CD4-positive, alpha-beta T cell treated with Interleukin-15 for 4 hours (primary cell): Measurements from ENCODE around the gene ADCY7.
"Not testable (repeated sequence)": the region's sequence is repeated elsewhere in the genome, so short reads cannot be mapped to it uniquely, and the experiment has no call there.

Experiments used
- DNase-seq: peaks from one replicate; pipeline ENCODE4 v3.0.0-alpha.2; 2020; ENCODE audit warnings: low spot score

The ADCY7 gene

DNA sequence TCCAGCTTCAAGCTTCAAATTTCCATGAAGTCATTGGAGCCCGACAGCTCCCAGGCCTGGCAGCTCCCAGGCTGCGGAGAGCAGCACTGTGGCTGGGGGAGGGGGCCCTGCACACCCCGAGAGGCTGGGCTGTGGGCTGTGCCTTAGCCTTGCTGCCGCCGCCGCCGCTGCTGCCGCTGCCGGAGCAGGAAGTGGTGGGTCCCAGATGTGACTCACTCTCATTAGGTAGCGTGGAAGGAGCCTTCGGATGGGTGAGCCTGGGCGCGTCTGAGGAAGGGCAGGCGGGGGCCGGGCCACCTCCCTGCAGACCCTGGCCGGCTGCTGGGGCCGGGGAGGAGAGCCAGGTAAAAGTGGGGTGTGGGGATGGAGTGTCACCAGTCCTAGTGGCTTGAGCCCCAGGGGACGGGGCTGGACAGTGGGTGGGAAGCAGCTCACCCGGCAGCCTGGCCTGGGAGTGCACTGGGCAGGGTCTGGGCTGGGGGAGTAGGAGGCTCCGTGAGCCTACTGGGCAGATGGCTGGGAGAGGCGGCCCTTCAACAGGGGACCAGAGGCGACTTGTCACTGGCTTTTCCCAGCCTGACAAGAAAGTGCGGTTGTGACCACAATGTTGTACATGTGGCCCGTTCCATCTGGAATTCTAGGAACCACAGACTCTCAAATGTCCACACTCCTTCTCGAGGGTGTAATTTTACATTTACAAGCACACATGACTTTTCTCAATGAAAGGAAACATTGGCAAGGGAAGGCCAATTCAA lies at the start of gene ADCY7:
ADCY7 (plus strand) TSS at position 215 of the 755 bp plus-strand sequence. CDS start 21,629 bp downstream, outside the sequence.
- DNase-seq: peak; percentile 88

GRCh38 chr16:50219402-50219975 lies 46.9 kb upstream of the ADCY7 start:
- DNase-seq: no peak

DNA sequence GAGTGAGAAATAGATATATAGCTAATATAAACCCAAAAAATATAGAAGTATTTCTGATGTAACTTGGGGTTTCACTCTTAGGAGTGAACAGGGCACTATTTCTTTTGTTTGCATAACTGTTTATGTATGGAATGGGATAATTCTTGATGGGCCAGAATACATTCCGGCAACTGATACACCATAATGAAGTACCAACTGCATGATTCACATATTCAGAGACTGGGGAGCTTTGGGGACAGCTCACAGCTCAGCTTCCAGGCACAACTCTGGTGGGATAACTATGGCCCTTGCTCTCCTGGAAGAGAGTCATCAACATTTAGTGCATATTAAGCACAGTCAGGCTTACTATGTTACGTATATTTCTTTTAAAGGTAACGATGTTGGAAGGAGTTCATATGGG lies 42.1 kb upstream of the ADCY7 start:
- no peak for DNase-seq

- DNase-seq: no peak
Measured at GRCh38 chr16:50227120-50227519, 39.2 kb upstream of the ADCY7 start.

GRCh38 chr16:50227665-50228064 lies 38.7 kb upstream of the ADCY7 start:
- no peak for DNase-seq

GRCh38 chr16:50228364-50228868 lies 37.9 kb upstream of the ADCY7 start:
- no peak for DNase-seq

DNA sequence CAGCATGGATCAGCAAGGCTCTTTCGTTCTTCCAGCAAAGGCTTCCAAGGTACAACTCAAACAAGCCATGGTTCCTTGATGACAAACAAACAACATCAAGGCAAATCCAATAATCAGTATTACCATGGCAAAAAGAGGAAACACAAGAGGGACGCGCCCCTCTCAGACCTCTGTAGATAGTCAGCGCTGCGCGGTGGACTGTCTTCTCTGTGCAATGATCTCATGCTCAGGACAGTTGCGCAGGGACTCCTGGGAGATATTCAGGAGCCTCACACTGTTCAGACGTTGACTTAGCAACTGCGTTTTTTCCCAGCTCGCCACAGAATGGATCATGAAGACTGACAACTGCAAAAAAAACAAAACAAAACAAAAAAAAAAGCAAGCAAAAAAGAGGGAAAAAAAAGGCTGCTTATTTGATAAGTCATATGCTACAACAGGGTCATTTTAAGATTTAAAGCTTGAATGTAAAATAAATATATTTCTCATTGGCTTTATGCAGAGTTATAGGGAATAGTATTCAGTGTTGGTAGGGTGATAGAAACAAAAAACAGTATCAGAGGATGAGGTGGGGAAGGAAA lies 37.1 kb upstream of the ADCY7 start:
- DNase-seq: no peak

DNA sequence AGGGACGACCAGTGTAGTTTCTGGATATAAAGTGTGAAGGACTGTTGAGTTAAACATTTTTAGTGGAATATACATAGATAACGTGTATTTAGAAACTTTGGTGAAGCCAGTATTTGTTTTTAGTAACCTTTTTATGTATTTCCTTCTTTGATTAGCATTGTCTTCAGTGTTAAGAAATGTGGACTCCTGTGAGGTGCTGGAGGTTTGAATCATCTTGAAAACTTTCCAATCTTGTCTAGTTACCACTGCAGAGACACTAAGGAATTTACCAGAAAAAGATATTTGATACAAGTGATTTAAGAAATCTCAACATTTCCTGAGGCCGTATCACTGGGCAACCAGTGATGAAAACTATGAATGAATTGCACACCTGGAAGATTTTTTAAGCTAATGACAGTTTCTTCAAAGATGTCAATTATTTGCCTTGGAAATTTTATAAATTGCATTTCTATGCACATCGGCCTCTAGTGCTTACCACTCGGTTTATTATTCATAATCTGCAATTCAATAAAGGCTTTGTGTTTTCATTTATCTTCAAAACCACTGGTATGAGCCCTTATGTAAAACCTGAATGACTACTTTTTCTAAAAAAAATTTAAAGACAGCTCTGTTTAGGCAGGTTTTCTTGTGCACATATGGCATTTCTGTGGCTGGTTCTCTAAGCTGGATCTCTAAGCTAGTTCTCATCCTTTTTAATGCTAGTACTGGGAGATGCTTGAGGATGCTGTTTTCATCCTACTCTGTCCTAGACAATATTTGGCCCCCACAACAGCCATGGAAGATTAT lies 31.4 kb upstream of the ADCY7 start:
- no peak for DNase-seq

GRCh38 chr16:50235581-50235980 lies 30.8 kb upstream of the ADCY7 start:
- DNase-seq: no peak

DNA sequence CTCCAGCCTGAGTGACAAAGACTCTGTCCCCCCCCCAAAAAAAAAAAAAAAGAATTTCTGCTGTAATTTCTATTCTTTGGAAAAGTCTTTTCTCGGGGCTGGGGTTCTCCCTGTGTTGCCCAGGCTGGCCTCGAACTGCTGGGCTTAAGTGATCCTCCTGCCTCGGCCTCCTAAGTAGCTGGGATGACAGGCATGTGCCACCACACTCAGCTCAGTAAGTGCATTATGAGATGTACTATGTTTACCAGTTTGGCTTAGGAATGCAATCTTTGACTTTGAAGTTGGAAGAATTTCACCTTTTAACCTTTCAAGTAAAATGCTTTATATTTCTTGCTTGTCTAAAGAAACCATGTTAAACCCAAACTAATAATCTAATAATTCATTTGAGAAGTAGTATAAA lies 28.0 kb upstream of the ADCY7 start:
- no peak for DNase-seq

DNA sequence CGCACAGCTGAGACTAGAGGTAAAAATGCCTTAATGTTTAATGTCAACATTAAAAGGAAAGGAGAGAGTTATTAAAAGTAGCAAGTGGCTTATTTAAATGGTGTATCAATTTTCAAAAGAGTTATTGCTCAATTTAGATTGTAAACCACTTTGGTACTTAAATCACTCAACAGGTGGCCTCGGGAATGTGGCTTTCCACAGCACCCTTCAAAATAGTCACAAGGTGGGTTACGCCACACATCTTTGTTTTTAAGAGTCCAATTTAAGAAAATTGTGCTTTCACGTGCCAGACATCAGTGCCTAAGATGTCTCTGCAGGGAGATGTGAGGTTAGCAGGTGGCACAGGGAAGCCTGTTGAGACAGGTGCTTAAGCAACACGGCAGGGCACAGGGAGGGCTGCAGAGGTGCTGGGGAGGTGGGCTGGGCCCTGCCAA lies 27.5 kb upstream of the ADCY7 start:
- DNase-seq: no peak

GRCh38 chr16:50243024-50243423 lies 23.3 kb upstream of the ADCY7 start:
- DNase-seq: not testable (repeated sequence)

- DNase-seq: no peak
Measured at GRCh38 chr16:50244140-50244503, 22.2 kb upstream of the ADCY7 start.

- DNase-seq: no peak
Measured at GRCh38 chr16:50244504-50245416, 21.6 kb upstream of the ADCY7 start.

DNA sequence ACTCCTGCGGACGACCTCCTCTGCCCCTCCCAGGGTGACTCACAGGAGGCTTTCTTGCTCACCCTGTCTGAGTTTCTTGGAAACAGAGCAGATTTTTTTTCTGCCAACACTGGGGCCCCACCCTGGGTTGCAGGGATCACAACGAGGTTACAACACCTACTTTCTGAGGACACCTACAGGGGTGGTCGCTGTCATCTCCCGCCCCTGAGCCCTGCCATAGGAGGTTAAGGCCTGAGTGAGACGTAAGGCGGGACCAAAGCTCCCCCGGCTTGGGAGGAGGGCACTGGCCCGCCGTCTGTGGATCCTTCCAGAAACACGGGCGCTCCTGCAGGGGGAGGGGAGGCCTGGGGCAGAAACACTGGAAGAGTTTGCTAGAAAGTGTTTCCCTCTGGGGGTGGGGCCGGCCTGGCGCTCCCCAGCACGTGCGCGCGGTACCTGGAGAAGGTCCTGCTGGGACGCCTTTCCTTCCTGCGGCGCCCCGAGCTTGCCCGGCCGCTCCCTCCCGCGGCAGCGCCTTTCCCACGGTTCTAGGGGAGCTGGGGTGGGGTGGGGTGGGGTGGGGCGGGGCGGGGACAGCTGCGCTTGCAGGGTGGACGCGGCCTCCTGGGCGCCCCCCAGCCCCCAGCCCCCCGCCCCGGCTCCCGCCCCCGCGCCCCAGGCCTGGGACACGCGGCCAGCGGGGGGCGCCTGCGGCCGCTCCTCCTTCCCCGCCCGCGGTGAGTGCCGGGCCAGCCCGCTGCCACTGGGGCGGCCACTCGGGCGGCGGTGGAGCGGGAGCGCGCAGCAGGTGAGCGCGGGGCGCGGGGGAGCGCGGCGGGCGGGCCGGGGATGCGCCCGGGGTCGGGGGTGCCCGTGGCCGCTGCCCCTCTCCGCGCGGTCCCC lies 20.7 kb upstream of the ADCY7 start:
- DNase-seq: peak; percentile 89

DNA sequence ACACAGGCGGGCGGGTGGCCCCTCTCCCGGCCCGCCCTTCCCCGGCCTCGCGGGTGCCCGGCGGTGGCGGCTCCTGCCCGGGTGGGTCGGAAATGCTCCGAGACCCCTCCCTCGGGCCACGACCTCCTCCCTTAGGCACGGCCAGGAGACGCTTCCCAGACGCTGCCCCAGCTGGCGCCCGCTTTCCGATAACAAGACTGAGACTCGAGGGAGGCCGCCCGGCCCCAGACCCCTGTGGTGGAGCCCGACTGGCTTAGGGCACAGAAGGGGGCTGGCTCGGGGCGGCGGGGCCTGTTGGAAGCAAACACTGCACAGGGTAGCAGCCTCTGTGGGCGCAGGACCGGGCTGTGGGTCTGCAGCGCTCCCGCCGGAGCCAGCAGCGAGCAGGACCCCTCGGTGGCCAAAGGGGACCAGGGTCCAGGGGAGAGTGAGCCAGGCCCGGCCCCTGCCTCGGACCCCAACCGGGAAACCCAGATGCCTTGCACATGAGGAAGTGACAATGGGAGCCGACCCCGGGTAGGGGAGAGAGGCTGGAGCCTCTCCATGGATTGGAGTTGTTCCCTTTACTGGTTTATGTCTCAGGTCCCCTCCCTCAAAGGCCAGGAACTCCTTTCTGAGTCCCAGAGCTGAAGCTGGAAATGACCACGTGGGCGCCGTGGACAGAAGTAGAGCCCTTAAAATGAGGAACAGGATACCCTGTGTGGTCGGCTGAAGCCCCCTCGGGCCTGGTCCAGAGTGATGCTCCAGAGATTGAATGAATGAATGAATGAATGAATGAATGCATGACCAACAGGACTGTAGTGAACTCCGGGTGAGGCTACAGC lies 19.8 kb upstream of the ADCY7 start:
- DNase-seq: no peak

- DNase-seq: no peak
Measured at GRCh38 chr16:50247123-50247905, 19.0 kb upstream of the ADCY7 start.

- DNase-seq: no peak
Measured at GRCh38 chr16:50247906-50248608, 18.3 kb upstream of the ADCY7 start.
